Measurements from ENCODE around the gene BUD31. TPM values are rescaled to one million over a fixed set of nuclear protein-coding genes. Genes with fewer than 3 reads are reported as not detected.
A peak's percentile ranks its signal among the peaks of the same experiment; 100 is the strongest.

BUD31 gene
- total and polyA plus RNA-seq, 2 of the 8 experiments (the other 6 are each of a cell fraction or from before 2014, with no cell fraction given) = 46.7 to 114 TPM

DNA sequence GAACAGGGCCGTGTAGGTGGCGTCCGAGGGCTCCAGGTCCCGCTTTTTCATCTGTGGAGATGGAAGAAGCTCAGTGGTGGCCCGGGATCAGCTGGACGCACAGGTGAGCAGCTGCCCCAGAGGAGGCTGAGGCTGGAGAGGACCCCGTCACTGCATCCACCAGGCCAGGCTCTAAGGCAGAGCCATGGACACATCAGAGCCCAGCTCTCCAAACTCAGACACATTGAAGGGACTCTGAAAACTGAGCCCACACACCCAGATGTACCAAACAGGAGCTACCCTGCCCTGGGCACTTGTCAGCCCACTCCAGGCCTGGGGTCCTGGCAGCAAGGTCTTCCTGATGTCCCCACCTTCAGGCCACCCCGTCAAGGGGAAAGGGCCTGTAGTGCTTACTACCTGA, 21.0 kb downstream of the BUD31 start:
- no peaks in the 10 kb centered on the region for H3K23me2 ChIP-seq (ENCODE audit: low read depth, low read length)
- no peak overlapping the region for H3K23ac ChIP-seq (ENCODE audit: insufficient read length)
- H4K91ac ChIP-seq (replicated peaks; ENCODE audit: insufficient read length, low read length) = no peak overlapping the region
- ChIA-PET CTCF (ENCODE audit: partially characterized antibody) (interaction anchor here (0.6 to 1.1 kb wide), 4 partner anchors 18 to 483 kb away, joined by 3 to 4 read pairs (median 3); no protein-coding TSS in a partner anchor), POLR2A (ENCODE audit: partially characterized antibody) (interaction anchor here (0.6 to 3.5 kb wide), 15 partner anchors 9 to 70 kb away, joined by 3 to 18 read pairs (median 4); partner anchors contain the start of genes BUD31, CPSF4, PDAP1 and PTCD1)
- H3K4ac ChIP-seq (replicated peaks; ENCODE audit: insufficient read length, low read depth, low read length) = no peak overlapping the region
- no peaks in the 10 kb centered on the region; a peak in 1 of 4 replicates for H3K9me3 ChIP-seq (ENCODE audit: insufficient read depth in 2 of 2, low read depth in 1 of 2, low read length in 1 of 2)
- H3K9ac ChIP-seq (replicated peaks in 1 of 4; ENCODE audit: extremely low read depth in 1 of 4, low read depth in 3 of 4, low read length in 3 of 4) = no peak overlapping the region
- no peak overlapping the region for H3K56ac ChIP-seq (replicated peaks; ENCODE audit: insufficient read length, low read depth, low read length)
- H2BK12ac ChIP-seq (ENCODE audit: low read depth, low read length) = no peak overlapping the region
- H3K4me1 ChIP-seq (replicated peaks in 1 of 4; ENCODE audit: control insufficient read depth in 3 of 4, insufficient read depth in 4 of 4, low read length in 3 of 4) = no peaks in the 10 kb centered on the region
- 90% methylated on average over 8 of the region's 8 CpGs; no CpG with 5 or more reads in 1 of the 2 experiments for WGBS, 2 experiments (ENCODE audit: extremely low coverage in 1 of 2, insufficient coverage in 1 of 2, insufficient read length in 1 of 2, insufficient replicate concordance in 2 of 2, low coverage in 1 of 2, low lambda C conversion rate in 2 of 2, missing lambda C conversion rate in 1 of 2)
- FAIRE-seq = no peak
- no peak overlapping the region for H2AFZ ChIP-seq (ENCODE audit: low read length)
- no peak overlapping the region for H3K27ac ChIP-seq (ENCODE audit: low read depth, low read length)
- peaks cover 0 to 7% of the 10 kb centered on the region in 2 experiments for H4K20me1 ChIP-seq (replicated peaks in 1 of 2; ENCODE audit: control insufficient read depth in 1 of 2, insufficient read depth in 2 of 2, low read length in 2 of 2)
- no peak overlapping the region for H2BK120ac ChIP-seq (replicated peaks; ENCODE audit: low read depth, low read length)
- no peak overlapping the region for H3K4me3 ChIP-seq (ENCODE audit: extremely low read depth in 1 of 4, insufficient read depth in 2 of 4, low read depth in 3 of 4, low read length in 4 of 4)
- H3K14ac ChIP-seq (ENCODE audit: insufficient read length) = no peak overlapping the region
- 0 out of 2 replicates have a peak overlapping the region, but pooled peaks have one; percentile 46 for H4K8ac ChIP-seq (ENCODE audit: extremely low read depth, insufficient read depth, low read length)
- no peak overlapping the region for H2BK20ac ChIP-seq (ENCODE audit: low read length)
- no peak for DNase-seq (ENCODE audit: low read depth in 1 of 2, low spot score in 2 of 2)
- no peaks in the 10 kb centered on the region; the same call in 1 of the 2 replicates for H3K79me1 ChIP-seq (ENCODE audit: low read depth, low read length)
- no peaks in the 10 kb centered on the region for H3K79me2 ChIP-seq (ENCODE audit: control insufficient read depth in 1 of 2, insufficient read depth in 2 of 2, low read length in 2 of 2)
- peaks cover 19 to 67% (median 50%) of the 10 kb centered on the region in 4 experiments for H3K36me3 ChIP-seq (ENCODE audit: control insufficient read depth in 2 of 4, insufficient read depth in 4 of 4, low read length in 3 of 4)
- no peak overlapping the region for H2BK5ac ChIP-seq (ENCODE audit: low read depth, low read length)
- no peak overlapping the region for H3K18ac ChIP-seq (ENCODE audit: extremely low read depth, low read length)
- H3K27me3 ChIP-seq (replicated peaks in 1 of 4; ENCODE audit: control insufficient read depth in 3 of 4, extremely low read depth in 1 of 4, insufficient read depth in 3 of 4, low read length in 3 of 4) = no peaks in the 10 kb centered on the region
- no peak overlapping the region for H4K5ac ChIP-seq (ENCODE audit: insufficient read length, low read depth, low read length)
- H2AK5ac ChIP-seq (ENCODE audit: low read depth, low read length) = no peak overlapping the region
- no peak overlapping the region for H3K4me2 ChIP-seq (ENCODE audit: insufficient read depth in 1 of 2, low read depth in 2 of 2, low read length in 2 of 2)
- H2BK15ac ChIP-seq (ENCODE audit: low read length) = no peak overlapping the region
- TF ChIP-seq EP300 (IDR thresholded peaks at IDR 0.05; ENCODE audit: borderline replicate concordance in 1 of 2, low read depth in 2 of 2, low read length in 2 of 2) = no peak
- TF ChIP-seq CBX5 (IDR thresholded peaks at IDR 0.05; ENCODE audit: low read depth, low read length) = no peak
- no peak for TF ChIP-seq SIX5 (IDR thresholded peaks at IDR 0.05; ENCODE audit: low read depth, low read length)
- TF ChIP-seq YY1 (IDR thresholded peaks at IDR 0.05; ENCODE audit: low read depth, low read length) = no peak
- TF ChIP-seq ASH2L (IDR thresholded peaks at IDR 0.05; ENCODE audit: low read length) = no peak
- no peak for TF ChIP-seq FOSL1 (IDR thresholded peaks at IDR 0.05; ENCODE audit: insufficient read depth, low read depth, low read length)
- TF ChIP-seq, protein P1, sequence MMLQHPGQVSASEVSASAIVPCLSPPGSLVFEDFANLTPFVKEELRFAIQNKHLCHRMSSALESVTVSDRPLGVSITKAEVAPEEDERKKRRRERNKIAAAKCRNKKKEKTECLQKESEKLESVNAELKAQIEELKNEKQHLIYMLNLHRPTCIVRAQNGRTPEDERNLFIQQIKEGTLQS (IDR thresholded peaks at IDR 0.05; ENCODE audit: insufficient read depth, low read depth, low read length) = no peak
- TF ChIP-seq BCL11A (IDR thresholded peaks at IDR 0.05; ENCODE audit: low read depth in 2 of 2, low read length in 2 of 2) = no peak
- no peak for TF ChIP-seq PHF8 (conservative IDR thresholded peaks at IDR 0.05; ENCODE audit: low read depth, low read length)
- TF ChIP-seq TCF12 (IDR thresholded peaks at IDR 0.05; ENCODE audit: low read depth, low read length) = no peak
- no peak for TF ChIP-seq SAP30 (IDR thresholded peaks at IDR 0.05; ENCODE audit: insufficient read depth, insufficient replicate concordance, low read length)
- no peak for TF ChIP-seq CHD1 (IDR thresholded peaks at IDR 0.05; ENCODE audit: low read depth, low read length)
- TF ChIP-seq JUND (IDR thresholded peaks at IDR 0.05; ENCODE audit: low read length) = no peak
